Activated CD4-positive, alpha-beta T cell treated with anti-CD3 and anti-CD28 coated beads, Interleukin-2, amount 50 U/mL, for 24 hours (primary cell): ENCODE data around the gene MIF4GD.
"Not testable (repeated sequence)": the region's sequence is repeated elsewhere in the genome, so short reads cannot be mapped to it uniquely, and the experiment has no call there.

Experiments
- DNase-seq, 2 donors: peaks; one replicate each; pipeline ENCODE4 v3.0.0-alpha.2; 2020; ENCODE audit warnings: low read depth in 1 of 2, low spot score in 1 of 2

MIF4GD gene

GRCh38 chr17:75270966-75271232 is at the start of gene MIF4GD:
Gene MIF4GD, minus strand, starts transcription at chr17:75271231. Its CDS starts 1,036 bp downstream, at chr17:75270195.
- DNase-seq, result no peak

GRCh38 chr17:75319904-75320691 is 49.1 kb upstream of the MIF4GD start:
- no peak for DNase-seq

GRCh38 chr17:75318615-75319222 is 47.7 kb upstream of the MIF4GD start:
- no peak for DNase-seq

- no peak for DNase-seq
These were observed 47.2 kb upstream of the MIF4GD start for GRCh38 chr17:75318211-75318610.

GRCh38 chr17:75317671-75318070 is 46.6 kb upstream of the MIF4GD start:
- DNase-seq, result no peak

GRCh38 chr17:75316253-75316652 is 45.2 kb upstream of the MIF4GD start:
- DNase-seq, result no peak

GRCh38 chr17:75315541-75316243 is 44.7 kb upstream of the MIF4GD start:
- DNase-seq, result no peak

- DNase-seq, result no peak
These were observed 43.0 kb upstream of the MIF4GD start for GRCh38 chr17:75313941-75314551.

GRCh38 chr17:75308732-75309629 is 38.0 kb upstream of the MIF4GD start:
- DNase-seq, result no peak

GRCh38 chr17:75307957-75308731 is 37.1 kb upstream of the MIF4GD start:
- DNase-seq, result no peak

- no peak for DNase-seq
These were observed 30.6 kb upstream of the MIF4GD start for GRCh38 chr17:75301502-75302206.

GRCh38 chr17:75301049-75301448 is 30.0 kb upstream of the MIF4GD start:
- no peak for DNase-seq

- no peak for DNase-seq
These were observed 29.2 kb upstream of the MIF4GD start for GRCh38 chr17:75300280-75300679.

- DNase-seq, result no peak
These were observed 24.4 kb upstream of the MIF4GD start for GRCh38 chr17:75295201-75296158.

GRCh38 chr17:75292810-75293448 is 21.9 kb upstream of the MIF4GD start:
- not testable (repeated sequence) for DNase-seq

- peak; percentile 58 to 68 for DNase-seq
These were observed 18.9 kb upstream of the MIF4GD start for GRCh38 chr17:75289832-75290337.

GRCh38 chr17:75289115-75289831 is 18.2 kb upstream of the MIF4GD start, which contains the start of gene SLC25A19:
Gene SLC25A19, minus strand, starts transcription at chr17:75289433. Its CDS starts 2,669 bp downstream, at chr17:75286764.
- DNase-seq, result peak; percentile 85 to 96
